ENCODE data around the gene AK3. TPM values are rescaled to one million over a fixed set of nuclear protein-coding genes. Genes with fewer than 3 reads are reported as not detected.
"Not testable (repeated sequence)": the region's sequence is repeated elsewhere in the genome, so short reads cannot be mapped to it uniquely, and the experiment has no call there.

AK3 gene
- 10 to 100 TPM; 22.9 to 31.6 (median 27.2) TPM for polyA plus RNA-seq (ENCODE audit: low read depth in 6 of 6)

GRCh38 chr9:4740638-4741364 lies at the start of gene AK3:
TSS of gene AK3 (minus strand) at chr9:4741202. CDS start at chr9:4741087, 115 bp downstream.
- H3K36me3 Mint-ChIP-seq, result no peaks in the 10 kb centered on the region

DNA sequence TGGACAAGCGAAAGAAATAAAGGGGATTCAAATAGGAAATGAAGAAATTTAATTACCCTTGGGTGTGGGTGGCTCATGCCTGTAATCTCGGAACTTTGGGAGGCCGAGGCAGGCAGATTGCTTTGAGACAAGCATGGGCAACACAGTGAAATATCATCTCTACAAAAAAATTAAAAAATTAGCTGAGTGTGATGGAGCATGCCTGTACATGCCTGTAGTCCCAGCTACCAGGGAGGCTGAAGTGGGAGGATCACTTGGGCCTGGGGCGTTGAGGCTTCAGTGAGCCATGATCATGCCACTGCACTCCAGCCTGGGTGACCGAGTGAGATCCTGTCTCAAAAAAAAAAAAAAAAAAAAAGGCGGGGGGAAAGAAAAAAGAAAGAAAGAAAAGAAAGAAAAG lies 47.7 kb upstream of the AK3 start:
- Mint-ChIP-seq H3K36me3 (no peaks in the 10 kb centered on the region), H3K27ac (no peak overlapping the region), H3K27me3 (peaks cover 6 to 40% (median 28%) of the 10 kb centered on the region in 3 donors), H3K9me3 (no peaks in the 10 kb centered on the region), H3K4me3 (no peak overlapping the region), H3K4me1 (peaks cover 8 to 11% (median 9%) of the 10 kb centered on the region in 3 donors)
- no peak for DNase-seq
- no peak for ATAC-seq (ENCODE audit: low read depth in 2 of 2)

More at GRCh38 chr9:4740638-4741364, at the start of gene AK3:
- ATAC-seq (ENCODE audit: low read depth in 2 of 2), result peak; percentile 91 to 92
- H3K4me3 Mint-ChIP-seq, result peak within 1 kb of the TSS; percentile 82 to 99 (median 96)
- peaks cover 15 to 34% (median 22%) of the 10 kb centered on the region in 3 donors for H3K4me1 Mint-ChIP-seq
- H3K9me3 Mint-ChIP-seq, result no peaks in the 10 kb centered on the region
- peak; percentile 86 for DNase-seq
- H3K27ac Mint-ChIP-seq, result peak within 1 kb of the TSS; percentile 55 to 97 (median 88)
- no peaks in the 10 kb centered on the region for H3K27me3 Mint-ChIP-seq

DNA sequence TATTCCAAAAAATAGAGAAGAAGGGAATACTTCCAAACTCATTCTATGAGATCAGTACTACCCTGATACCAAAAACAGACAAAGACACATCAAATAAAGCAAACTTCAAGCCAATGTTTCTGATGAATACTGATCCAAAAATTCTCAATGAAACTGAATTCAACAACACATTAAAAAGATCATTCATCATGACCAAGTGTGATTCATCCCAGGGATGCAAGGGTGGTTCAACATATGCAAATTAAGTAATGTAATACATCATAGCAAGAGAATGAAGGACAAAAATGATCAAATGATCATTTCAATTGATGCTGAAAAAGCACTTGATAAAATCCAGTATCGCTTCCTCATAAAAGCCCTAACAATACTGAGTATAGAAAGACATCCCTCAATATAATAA lies 46.9 kb upstream of the AK3 start:
- Mint-ChIP-seq H3K9me3 (no peaks in the 10 kb centered on the region), H3K4me3 (no peak overlapping the region), H3K36me3 (no peaks in the 10 kb centered on the region), H3K27ac (peak overlapping the region in 1 of 6 donors; percentile 59), H3K4me1 (peaks cover 7 to 9% (median 8%) of the 10 kb centered on the region in 3 donors), H3K27me3 (peaks cover 11 to 40% (median 36%) of the 10 kb centered on the region in 3 donors)
- ATAC-seq (ENCODE audit: low read depth in 2 of 2), result no peak
- no peak for DNase-seq

GRCh38 chr9:4786599-4786998 lies 45.6 kb upstream of the AK3 start:
- Mint-ChIP-seq H3K4me1 (peaks cover under 1 to 3% (median under 1%) of the 10 kb centered on the region in 3 donors), H3K36me3 (no peaks in the 10 kb centered on the region), H3K27me3 (peaks cover 14 to 46% (median 44%) of the 10 kb centered on the region in 3 donors), H3K9me3 (no peaks in the 10 kb centered on the region), H3K27ac (no peak overlapping the region), H3K4me3 (no peak overlapping the region)
- ATAC-seq (ENCODE audit: low read depth in 2 of 2), result no peak
- no peak for DNase-seq

- DNase-seq, result no peak
- Mint-ChIP-seq H3K27me3 (peaks cover 14 to 56% (median 50%) of the 10 kb centered on the region in 3 donors), H3K4me1 (no peaks in the 10 kb centered on the region), H3K9me3 (no peaks in the 10 kb centered on the region), H3K27ac (no peak overlapping the region), H3K4me3 (no peak overlapping the region), H3K36me3 (peaks cover 0 to 2% of the 10 kb centered on the region in 2 donors)
- ATAC-seq (ENCODE audit: low read depth in 2 of 2), result no peak
These were observed 43.4 kb upstream of the AK3 start for GRCh38 chr9:4784403-4784802.

DNA sequence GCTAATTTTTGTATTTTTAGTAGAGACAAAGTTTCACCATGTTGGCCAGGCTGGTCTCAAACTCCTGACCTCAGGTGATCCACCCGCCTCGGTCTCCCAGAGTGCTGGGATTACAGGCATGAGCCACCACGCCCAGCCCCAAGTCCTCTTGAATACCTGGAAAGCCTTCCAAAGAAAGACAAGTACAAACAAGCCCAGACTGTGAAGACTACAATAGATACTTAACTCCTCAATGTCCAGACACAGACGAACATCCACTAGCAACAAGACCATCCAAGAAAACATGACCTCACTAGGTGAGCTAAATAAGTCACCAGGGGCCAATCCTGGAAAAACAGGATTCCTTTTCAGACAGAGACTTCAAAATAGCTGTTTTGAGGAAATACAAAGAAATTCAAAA lies 42.2 kb upstream of the AK3 start:
- H3K9me3 Mint-ChIP-seq; DNase-seq; ATAC-seq (ENCODE audit: low read depth in 2 of 2); H3K27ac Mint-ChIP-seq; H3K36me3 Mint-ChIP-seq; H3K4me1 Mint-ChIP-seq; H3K4me3 Mint-ChIP-seq: not testable (repeated sequence)
- H3K27me3 Mint-ChIP-seq, result peaks cover 14 to 56% (median 44%) of the 10 kb centered on the region in 3 donors

DNA sequence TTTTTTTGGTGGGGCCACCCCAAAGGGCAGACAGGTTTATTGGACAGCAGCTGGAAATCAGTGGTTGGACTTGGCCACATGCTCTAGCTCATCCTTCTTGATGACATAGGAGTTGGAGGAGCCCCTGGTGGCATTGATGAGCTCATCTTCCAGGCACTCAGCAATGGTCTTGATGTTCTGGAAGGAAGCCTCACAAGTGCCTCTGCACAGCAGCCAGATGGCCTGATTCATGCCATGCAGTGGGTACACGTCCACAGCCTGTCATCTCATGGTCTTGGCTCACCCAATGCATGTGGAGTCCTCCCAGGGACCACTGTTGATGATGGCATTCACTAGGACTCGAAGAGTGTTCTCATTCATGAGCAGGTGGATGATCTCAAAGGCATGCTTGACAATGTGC lies 40.4 kb upstream of the AK3 start:
- DNase-seq, result no peak
- Mint-ChIP-seq H3K4me3 (no peak overlapping the region), H3K4me1 (no peaks in the 10 kb centered on the region), H3K27me3 (peaks cover 14 to 43% (median 29%) of the 10 kb centered on the region in 3 donors), H3K9me3 (no peaks in the 10 kb centered on the region), H3K36me3 (peaks cover 0 to 3% of the 10 kb centered on the region in 2 donors), H3K27ac (no peak overlapping the region)
- no peak for ATAC-seq (ENCODE audit: low read depth in 2 of 2)

DNA sequence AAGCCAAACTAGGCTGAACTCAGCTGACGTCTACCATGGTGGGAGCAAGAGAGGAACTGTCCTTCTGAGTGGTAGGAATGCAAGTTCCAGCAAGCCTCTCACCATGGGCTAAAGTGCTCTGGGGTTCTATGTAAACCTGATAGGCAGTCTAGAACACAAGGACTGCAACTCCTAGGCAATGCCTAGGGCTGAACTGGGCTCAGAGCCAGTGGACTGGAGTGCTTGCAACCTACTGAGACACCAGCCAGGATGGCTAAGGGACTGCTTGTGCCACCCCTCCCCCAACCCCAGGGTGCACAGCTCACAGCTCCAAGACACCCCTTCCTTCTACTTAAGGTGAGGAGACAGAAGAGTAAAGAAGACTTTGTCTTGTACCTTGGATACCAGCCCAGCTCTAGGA lies 39.6 kb upstream of the AK3 start:
- H3K9me3 Mint-ChIP-seq, result no peaks in the 10 kb centered on the region
- ATAC-seq (ENCODE audit: low read depth in 2 of 2) (no peak), DNase-seq (no peak)
- H3K4me3 Mint-ChIP-seq, result no peak overlapping the region
- peaks cover 0 to 3% of the 10 kb centered on the region in 2 donors for H3K36me3 Mint-ChIP-seq
- peaks cover 14 to 43% (median 29%) of the 10 kb centered on the region in 3 donors for H3K27me3 Mint-ChIP-seq
- H3K27ac Mint-ChIP-seq, result no peak overlapping the region
- H3K4me1 Mint-ChIP-seq, result no peaks in the 10 kb centered on the region

DNA sequence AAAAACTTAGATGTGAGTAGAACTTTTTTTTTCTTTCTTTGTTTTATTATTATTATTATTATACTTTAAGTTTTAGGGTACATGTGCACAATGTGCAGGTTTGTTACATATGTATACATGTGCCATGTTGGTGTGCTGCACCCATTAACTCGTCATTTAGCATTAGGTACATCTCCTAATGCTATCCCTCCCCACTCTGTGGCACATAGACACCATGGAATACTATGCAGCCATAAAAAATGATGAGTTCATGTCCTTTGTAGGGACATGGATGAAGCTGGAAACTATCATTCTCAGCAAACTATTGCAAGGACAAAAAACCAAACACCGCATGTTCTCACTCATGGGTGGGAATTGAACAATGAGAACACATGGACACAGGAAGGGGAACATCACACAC lies 34.0 kb upstream of the AK3 start:
- H3K27ac Mint-ChIP-seq; H3K9me3 Mint-ChIP-seq; H3K36me3 Mint-ChIP-seq; H3K4me1 Mint-ChIP-seq; H3K4me3 Mint-ChIP-seq; H3K27me3 Mint-ChIP-seq; ATAC-seq (ENCODE audit: low read depth in 2 of 2); DNase-seq: not testable (repeated sequence)

DNA sequence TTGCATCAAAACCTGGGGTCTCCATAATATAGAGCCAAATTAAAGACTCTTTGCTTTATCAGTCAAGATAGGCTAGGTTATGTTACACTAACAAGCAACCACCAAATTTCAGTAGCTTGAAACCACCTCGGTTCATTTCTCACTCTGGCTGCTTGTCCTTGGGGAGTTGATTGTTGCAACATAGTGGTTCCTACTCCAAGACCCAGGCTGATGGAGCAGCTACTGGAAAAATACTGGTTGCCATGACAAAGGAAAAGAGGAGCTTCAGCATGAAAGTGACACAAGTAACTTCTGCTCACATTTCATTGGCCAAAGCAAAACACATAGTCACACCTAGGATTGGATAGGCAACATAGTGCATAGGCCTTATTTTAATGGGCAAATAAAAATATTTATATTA lies 33.2 kb upstream of the AK3 start:
- H3K4me1 Mint-ChIP-seq, result no peaks in the 10 kb centered on the region
- no peaks in the 10 kb centered on the region for H3K36me3 Mint-ChIP-seq
- no peak for DNase-seq
- no peak for ATAC-seq (ENCODE audit: low read depth in 2 of 2)
- H3K9me3 Mint-ChIP-seq, result peaks cover 0 to 3% (median 0%) of the 10 kb centered on the region in 7 donors
- no peak overlapping the region for H3K4me3 Mint-ChIP-seq
- H3K27me3 Mint-ChIP-seq, result peaks cover 0 to 9% (median 7%) of the 10 kb centered on the region in 3 donors
- H3K27ac Mint-ChIP-seq, result no peak overlapping the region

DNA sequence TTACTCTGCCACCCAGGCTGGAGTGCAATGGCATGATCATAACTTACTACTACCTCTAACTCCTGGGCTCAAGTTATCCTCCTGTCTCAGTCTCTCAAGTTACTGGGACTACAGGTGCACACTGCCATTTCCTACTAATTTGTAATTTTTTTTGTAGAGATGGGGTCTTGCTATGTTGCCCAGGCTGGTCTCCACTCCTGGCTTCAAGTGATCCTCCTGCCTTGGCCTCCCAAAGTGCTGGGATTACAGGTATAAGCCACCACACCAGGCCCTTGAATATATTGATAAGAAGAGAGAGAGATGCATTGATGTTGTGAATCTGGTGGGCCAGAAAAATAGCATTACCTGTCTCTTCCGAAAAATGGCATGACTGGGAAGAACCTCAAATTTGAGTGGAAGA lies 30.8 kb upstream of the AK3 start:
- Mint-ChIP-seq H3K27me3 (peaks cover 0 to 9% (median 7%) of the 10 kb centered on the region in 3 donors), H3K27ac (no peak overlapping the region), H3K4me1 (no peaks in the 10 kb centered on the region), H3K36me3 (no peaks in the 10 kb centered on the region), H3K9me3 (peaks cover 0 to 3% (median 0%) of the 10 kb centered on the region in 7 donors), H3K4me3 (no peak overlapping the region)
- DNase-seq (no peak), ATAC-seq (ENCODE audit: low read depth in 2 of 2) (no peak)

DNA sequence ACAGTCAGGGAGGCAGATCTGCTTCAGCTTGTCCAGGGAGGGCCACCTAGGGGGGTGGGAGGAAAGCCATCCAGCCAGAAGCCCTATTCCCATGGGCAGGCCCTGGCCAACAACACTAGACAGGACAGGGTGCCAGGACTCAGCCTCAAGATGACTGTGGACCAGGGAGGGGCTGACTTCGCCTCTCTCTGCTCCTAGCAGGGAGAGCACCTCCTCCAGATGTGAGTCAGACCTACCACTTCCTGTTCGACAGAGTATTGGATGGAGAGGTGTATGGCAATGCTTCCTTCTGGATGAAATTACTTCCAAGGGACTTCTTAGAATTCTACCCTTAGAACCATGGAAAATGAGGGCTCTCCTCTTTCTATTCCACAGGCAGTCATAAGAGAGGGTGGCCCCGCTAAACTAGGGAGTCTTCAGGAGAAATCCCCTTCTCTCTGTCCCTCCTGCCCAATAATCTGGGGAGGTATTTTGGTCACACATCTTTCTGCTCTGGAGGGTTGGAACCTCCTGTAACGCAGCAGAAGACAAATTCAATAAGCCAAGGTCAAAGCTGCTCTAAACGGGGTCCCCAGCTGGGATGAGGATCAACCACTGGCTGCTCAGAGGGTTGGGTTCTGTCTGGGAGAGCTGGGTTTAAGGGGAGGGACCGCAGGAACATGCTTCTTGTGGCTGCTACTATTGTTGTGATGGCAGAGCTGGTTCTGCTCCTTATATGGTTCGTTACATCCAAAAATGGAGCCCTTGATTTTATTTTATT lies 28.5 kb upstream of the AK3 start:
- H3K27ac Mint-ChIP-seq, result no peak overlapping the region
- peaks cover 0 to 9% (median 7%) of the 10 kb centered on the region in 3 donors for H3K27me3 Mint-ChIP-seq
- no peaks in the 10 kb centered on the region for H3K4me1 Mint-ChIP-seq
- no peaks in the 10 kb centered on the region for H3K36me3 Mint-ChIP-seq
- H3K9me3 Mint-ChIP-seq, result peaks cover 0 to 3% (median 0%) of the 10 kb centered on the region in 7 donors
- no peak for DNase-seq
- ATAC-seq (ENCODE audit: low read depth in 2 of 2), result no peak
- H3K4me3 Mint-ChIP-seq, result no peak overlapping the region

- Mint-ChIP-seq H3K27ac (no peak overlapping the region), H3K4me3 (no peak overlapping the region), H3K4me1 (peaks cover under 1 to 2% (median 1%) of the 10 kb centered on the region in 3 donors), H3K27me3 (peaks cover 0 to 7% (median 3%) of the 10 kb centered on the region in 3 donors), H3K9me3 (peaks cover 0 to 3% (median 0%) of the 10 kb centered on the region in 7 donors), H3K36me3 (no peaks in the 10 kb centered on the region)
- no peak for DNase-seq
- no peak for ATAC-seq (ENCODE audit: low read depth in 2 of 2)
These were observed 27.7 kb upstream of the AK3 start for GRCh38 chr9:4768681-4769080.

- DNase-seq (no peak), ATAC-seq (ENCODE audit: low read depth in 2 of 2) (no peak)
- H3K36me3 Mint-ChIP-seq, result no peaks in the 10 kb centered on the region
- no peaks in the 10 kb centered on the region for H3K9me3 Mint-ChIP-seq
- peaks cover 19 to 27% (median 25%) of the 10 kb centered on the region in 3 donors for H3K4me1 Mint-ChIP-seq
- H3K27me3 Mint-ChIP-seq, result peaks cover 0 to 4% (median 0%) of the 10 kb centered on the region in 3 donors
- H3K4me3 Mint-ChIP-seq, result peak overlapping the region in 1 of 8 donors; percentile 29
- no peak overlapping the region for H3K27ac Mint-ChIP-seq
These were observed 23.0 kb upstream of the AK3 start for GRCh38 chr9:4764033-4764432.

All from naive B cell (primary cell).